ENCODE measurements around the gene TCAP.

The TCAP gene

GRCh38 chr17:39666601-39667261 is 1.6 kb downstream of the TCAP start:
- DNase-seq (ENCODE audit: low read depth in 2 of 2) = no peak

DNA sequence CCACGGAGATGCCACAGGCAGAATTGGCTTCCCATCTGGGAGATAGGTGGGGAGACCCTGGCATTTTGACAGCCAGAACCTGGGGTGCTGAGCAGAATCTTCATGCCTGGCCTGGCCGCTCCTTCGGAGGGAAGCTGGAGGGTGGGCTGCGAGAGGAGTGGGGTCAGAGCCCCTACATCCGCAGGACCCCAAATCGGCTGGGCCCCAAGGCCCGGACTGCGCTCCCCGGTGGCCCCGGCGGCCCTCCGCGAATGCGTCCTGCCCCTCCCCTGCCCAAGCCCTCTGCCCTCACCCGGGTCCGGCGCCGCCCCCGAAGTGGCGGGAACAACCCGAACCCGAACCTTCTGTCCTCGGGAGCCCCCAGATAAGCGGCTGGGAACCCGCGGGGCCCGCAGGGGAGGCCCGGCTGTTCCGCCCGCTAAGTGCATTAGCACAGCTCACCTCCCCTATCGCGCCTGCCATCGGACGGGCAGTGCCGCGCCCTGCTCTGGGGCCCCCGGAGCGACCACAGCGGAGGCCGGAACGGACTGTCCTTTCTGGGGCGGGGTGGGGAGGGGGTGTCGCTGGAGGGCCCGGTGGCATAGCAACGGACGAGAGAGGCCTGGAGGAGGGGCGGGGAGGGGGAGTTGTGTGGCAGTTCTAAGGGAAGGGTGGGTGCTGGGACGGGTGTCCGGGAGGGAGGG is 2.3 kb downstream of the TCAP start:
- DNase-seq (ENCODE audit: low read depth in 2 of 2) = no peak

DNA sequence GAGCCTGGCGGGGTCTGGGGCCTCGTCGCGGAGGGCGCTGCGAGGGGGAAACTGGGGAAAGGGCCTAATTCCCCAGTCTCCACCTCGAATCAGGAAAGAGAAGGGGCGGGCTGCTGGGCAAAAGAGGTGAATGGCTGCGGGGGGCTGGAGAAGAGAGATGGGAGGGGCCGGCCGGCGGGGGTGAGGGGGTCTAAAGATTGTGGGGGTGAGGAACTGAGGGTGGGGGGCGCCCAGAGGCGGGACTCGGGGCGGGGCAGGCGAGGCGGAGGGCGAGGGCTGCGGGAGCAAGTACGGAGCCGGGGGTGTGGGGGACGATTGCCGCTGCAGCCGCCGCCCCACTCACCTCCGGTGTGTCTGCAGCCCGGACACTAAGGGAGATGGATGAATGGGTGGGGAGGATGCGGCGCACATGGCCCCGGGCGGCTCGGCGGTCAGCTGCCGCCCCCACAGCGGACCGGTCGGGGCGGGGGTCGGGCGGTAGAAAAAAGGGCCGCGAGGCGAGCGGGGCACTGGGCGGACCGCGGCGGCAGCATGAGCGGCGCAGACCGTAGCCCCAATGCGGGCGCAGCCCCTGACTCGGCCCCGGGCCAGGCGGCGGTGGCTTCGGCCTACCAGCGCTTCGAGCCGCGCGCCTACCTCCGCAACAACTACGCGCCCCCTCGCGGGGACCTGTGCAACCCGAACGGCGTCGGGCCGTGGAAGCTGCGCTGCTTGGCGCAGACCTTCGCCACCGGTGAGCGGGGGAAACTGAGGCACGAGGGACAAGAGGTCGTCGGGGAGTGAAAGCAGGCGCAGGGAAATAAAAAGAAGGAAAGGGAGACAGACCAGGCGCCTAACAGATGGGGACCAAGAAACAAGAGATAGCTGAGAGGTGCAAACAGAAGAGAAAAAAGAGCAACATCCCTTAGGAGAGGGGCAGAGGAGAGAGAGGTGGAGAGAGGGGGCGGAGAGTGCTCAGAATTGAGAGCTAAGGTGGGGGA is 3.1 kb downstream of the TCAP start, which contains the start of gene PNMT:
Gene PNMT, plus strand, starts transcription at position 509 of the 980 bp plus-strand sequence. Its CDS starts 23 bp downstream, at position 532.
- DNase-seq (ENCODE audit: low read depth in 2 of 2) = peak; percentile 41 to 69

DNA sequence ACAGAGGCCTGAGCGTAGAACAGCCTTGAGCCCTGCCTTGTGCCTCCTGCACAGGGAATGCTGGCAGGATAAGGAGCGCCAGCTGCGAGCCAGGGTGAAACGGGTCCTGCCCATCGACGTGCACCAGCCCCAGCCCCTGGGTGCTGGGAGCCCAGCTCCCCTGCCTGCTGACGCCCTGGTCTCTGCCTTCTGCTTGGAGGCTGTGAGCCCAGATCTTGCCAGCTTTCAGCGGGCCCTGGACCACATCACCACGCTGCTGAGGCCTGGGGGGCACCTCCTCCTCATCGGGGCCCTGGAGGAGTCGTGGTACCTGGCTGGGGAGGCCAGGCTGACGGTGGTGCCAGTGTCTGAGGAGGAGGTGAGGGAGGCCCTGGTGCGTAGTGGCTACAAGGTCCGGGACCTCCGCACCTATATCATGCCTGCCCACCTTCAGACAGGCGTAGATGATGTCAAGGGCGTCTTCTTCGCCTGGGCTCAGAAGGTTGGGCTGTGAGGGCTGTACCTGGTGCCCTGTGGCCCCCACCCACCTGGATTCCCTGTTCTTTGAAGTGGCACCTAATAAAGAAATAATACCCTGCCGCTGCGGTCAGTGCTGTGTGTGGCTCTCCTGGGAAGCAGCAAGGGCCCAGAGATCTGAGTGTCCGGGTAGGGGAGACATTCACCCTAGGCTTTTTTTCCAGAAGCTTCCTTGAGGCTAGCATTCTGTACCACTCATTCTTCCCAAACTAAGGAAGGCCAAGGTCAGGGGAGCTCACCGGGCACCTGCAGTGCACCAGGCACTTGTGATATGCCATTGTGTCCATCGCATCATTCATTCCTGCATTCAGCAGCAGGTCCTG is 5.0 kb downstream of the TCAP start:
- DNase-seq (ENCODE audit: low read depth in 2 of 2) = no peak

- DNase-seq (ENCODE audit: low read depth in 2 of 2) = no peak
Measured at GRCh38 chr17:39670746-39671145, 5.6 kb downstream of the TCAP start.

- no peak for DNase-seq (ENCODE audit: low read depth in 2 of 2)
Measured at GRCh38 chr17:39671651-39672521, 6.7 kb downstream of the TCAP start.

DNA sequence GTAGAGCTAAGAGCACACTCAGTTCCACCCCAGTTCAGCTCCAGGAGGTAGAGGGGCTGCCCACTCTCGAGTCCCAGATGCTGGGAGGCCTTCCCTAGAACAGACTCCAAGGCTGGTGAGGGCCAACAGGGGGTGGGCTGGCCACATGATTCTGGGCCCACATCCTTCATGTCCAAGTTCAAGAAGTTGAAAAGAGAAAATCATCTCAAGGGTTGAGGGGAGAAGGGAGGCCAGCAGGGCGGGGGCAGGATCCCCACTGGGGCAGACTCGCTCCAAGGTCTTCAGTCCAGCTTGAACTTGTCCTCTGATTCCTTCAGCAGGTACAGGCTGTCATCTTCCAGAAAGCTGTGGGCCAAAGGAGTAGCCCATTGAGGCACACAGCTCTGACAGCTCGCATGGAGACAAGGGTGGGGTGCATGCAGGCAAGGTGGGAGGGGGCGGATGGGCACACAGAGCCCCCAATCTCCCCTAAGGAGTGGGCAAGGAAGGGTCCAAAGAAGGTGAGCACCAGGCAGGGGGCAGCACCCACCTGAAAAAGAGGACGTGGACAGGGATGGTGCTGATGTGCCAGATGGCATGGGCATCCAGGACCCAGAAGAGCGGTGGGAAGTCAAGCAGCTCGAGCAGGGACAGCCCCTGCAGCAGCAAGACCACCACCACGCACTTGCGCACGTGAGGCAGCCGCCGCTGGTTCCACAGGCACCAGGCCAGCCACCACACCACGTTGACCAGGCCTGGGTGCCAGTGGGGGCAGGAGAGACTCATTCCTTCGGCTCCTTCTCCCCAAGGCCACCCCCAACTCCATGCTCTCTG is 7.6 kb downstream of the TCAP start:
- DNase-seq (ENCODE audit: low read depth in 2 of 2) = no peak

DNA sequence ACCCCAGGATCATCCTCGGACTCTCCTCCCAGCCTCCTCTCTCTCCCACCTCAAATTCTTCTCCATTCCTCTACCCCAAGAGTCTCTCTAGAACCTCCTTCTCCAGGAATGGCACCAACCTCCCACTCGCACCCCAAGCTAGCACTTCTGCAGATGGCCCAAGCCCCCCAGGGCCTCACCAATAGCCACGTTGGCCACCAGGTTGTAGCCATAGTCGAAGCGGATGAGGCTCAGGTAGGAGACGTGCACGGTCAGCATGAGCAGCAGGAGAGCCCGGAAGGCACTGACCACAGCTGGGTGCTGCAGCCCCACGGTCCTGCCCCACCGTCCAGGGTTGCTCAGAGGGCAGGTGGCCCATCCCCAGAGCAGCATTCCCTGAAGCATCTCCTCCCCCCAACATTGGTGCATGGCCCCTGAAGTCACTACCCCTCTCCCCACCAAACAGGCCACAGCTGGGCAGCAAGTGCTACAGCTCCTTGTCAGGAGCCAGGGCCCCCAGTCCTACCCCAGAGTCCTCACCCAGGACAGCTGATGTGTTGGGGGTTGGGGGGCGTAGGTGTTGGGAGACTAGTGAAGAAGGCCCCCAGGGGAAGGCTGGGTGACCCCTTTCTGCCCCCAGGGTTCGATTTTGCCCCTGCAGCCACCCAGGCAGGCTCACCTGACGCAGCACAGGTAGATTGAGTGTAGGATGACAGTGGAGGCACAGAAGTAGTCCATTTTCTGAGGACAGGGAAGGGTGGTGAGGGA is 8.4 kb downstream of the TCAP start:
- DNase-seq (ENCODE audit: low read depth in 2 of 2) = no peak

GRCh38 chr17:39674179-39674578 is 9.0 kb downstream of the TCAP start:
- DNase-seq (ENCODE audit: low read depth in 2 of 2) = no peak

DNA sequence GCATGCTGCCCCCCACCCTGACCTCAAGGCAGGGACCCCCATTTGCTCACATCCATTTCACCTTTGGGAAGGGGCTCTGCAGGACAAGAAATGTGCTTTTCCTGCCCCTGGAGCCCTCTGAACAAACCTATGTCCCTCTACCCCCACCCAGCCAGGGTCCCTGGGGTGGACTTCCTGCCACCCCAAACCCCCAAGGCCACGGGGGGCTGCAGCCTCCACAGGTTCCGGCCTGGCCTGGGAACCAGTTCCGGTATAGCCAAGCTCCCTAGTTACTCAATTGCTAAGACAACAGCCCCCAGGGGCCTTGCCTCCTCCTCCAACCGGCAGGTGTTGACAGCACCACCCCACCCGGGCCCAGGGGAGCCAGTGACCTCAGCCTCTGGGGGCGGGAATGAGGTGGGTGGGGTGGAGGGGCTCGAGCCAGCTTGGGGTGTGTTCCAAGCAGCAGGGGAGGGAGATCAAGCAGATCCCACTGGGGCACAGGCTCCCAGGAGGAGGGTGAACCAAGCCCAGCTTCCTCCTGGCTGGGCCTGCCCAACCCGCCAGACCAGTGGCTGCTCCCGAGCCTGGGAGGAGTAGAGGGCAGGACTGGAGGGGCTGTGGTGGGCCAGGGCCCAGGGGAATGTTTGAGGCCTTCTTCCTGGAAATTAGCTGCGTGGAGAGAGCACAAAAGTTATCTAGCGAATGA is 9.7 kb downstream of the TCAP start:
- DNase-seq (ENCODE audit: low read depth in 2 of 2) = no peak

- no peak for DNase-seq (ENCODE audit: low read depth in 2 of 2)
Measured at GRCh38 chr17:39675390-39676082, 10.4 kb downstream of the TCAP start.

GRCh38 chr17:39676198-39676819 is 11.2 kb downstream of the TCAP start:
- DNase-seq (ENCODE audit: low read depth in 2 of 2) = no peak

DNA sequence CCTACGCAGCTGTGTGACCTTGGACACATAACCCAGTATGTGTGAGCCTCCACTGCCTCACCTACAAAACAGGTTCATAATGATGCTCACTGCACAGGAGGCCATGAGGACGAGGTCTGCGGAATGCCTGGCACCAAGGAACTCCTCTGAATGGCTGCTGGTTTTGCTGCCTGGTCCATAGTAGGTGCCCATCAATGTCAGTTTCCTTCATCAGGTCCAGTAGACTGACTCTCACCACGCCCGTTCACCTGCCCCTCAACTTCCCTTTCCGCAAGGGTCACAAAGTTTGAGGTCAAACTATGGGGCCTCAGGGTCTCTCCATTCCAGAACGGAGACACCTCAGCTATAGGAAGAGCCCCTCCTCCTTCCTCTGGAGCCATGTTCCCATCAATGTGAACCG is 11.9 kb downstream of the TCAP start:
- DNase-seq (ENCODE audit: low read depth in 2 of 2) = no peak

DNA sequence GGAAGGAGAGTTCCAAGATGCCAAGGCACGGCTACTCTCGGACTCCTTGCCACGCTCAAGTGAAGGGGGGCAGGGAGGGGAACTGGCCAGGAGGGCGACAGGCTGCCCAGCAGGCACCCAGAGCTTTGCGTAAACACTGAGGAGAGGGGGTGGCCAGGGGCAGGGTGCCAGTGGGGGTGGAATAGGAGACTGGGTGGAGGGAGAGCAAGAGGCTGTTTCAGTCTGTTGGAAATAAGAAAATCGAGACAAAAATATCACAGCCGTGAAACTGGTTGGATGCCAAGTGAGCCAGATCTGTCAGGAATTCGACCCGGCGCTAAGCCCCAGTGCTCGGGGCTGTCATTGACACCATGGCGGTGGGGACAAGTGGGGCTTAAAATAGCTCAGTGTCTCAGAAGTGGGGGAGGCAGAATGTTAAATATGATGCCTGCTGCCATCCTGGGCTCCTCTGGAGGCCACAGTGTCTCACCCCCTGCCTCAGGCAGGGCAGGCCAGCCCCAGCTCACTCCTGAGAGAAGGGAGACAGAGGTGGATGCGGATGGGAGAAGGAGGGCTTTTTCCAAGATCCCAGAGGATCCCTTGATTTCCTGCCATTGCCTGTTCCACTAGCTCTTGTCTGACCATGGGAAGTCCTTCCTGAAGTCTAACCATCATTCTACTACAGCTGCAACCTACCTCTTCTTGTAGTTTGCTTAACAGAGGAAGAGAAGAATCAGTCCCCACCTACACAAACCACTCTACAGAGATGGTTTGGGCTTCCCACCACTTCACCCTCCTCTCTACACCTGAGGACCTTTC is 12.6 kb downstream of the TCAP start:
- DNase-seq (ENCODE audit: low read depth in 2 of 2) = no peak

DNA sequence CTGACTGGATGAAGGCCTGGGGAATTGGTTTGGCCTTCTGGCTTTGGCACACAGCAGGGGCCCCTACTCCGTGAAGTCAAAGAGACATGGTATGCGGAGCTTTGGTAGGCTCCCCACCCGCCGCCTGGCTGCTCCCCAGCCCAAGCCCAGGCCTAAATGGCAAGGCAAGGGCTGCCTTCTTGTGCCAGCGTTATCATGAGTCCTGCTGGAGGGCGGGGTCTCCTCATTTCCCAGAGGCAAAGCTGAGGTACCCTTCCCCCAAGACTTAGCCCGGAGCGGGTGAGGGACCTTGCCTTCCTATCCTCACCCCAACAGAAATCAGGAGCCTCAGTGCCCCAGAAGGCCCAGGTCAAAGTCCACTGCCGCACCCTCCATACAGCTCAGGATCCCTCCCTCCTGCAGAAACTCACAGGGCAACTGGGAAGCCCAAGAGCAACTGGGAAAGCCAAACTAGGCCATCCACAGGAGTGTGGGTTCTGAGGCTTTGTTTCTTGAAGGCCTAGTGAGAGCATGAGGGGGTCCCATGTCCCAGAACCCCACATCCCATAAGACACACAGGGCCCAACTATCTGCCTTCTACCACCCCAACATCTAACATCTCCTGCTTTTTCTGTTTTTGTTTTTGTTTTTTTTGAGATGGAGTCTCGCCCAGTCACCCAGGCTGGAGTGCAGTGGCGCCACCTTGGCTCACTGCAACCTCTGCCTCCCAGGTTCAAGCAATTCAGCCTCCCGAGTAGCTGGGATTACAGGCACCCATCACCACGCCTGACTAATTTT is 13.4 kb downstream of the TCAP start:
- DNase-seq (ENCODE audit: low read depth in 2 of 2) = no peak
